Measurements from ENCODE around the gene CORO1C.

- TF ChIP-seq CTCF (conservative IDR thresholded peaks at IDR 0.05; ENCODE audit: low read depth, low read length) = no peak
- TF ChIP-seq EZH2 (IDR thresholded peaks at IDR 0.05; ENCODE audit: borderline replicate concordance, low read depth, low read length, poor library complexity, severe bottlenecking) = no peak
These were observed 35.0 kb upstream of the CORO1C start for GRCh38 chr12:108766294-108766693.
